ENCODE measurements around the gene CAMTA1.

- TF ChIP-seq BACH2 (CRISPR knock-in tag; IDR thresholded peaks at IDR 0.05; ENCODE audit: borderline replicate concordance) (no peak), ZFP30 (CRISPR knock-in tag; IDR thresholded peaks at IDR 0.05) (no peak), OSR1 (CRISPR knock-in tag; IDR thresholded peaks at IDR 0.05) (no peak), RARB (CRISPR knock-in tag; IDR thresholded peaks at IDR 0.05) (no peak), PPARA (CRISPR knock-in tag; IDR thresholded peaks at IDR 0.05; ENCODE audit: borderline replicate concordance) (no peak), CSDC2 (CRISPR knock-in tag; IDR thresholded peaks at IDR 0.05) (no peak), ISL1 (CRISPR knock-in tag; IDR thresholded peaks at IDR 0.05) (no peak), PATZ1 (CRISPR knock-in tag; IDR thresholded peaks at IDR 0.05; ENCODE audit: borderline replicate concordance) (no peak)
- TF ChIP-seq, protein P1, sequence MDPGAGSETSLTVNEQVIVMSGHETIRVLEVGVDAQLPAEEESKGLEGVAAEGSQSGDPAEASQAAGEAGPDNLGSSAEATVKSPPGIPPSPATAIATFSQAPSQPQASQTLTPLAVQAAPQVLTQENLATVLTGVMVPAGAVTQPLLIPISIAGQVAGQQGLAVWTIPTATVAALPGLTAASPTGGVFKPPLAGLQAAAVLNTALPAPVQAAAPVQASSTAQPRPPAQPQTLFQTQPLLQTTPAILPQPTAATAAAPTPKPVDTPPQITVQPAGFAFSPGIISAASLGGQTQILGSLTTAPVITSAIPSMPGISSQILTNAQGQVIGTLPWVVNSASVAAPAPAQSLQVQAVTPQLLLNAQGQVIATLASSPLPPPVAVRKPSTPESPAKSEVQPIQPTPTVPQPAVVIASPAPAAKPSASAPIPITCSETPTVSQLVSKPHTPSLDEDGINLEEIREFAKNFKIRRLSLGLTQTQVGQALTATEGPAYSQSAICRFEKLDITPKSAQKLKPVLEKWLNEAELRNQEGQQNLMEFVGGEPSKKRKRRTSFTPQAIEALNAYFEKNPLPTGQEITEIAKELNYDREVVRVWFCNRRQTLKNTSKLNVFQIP (CRISPR knock-in tag; IDR thresholded peaks at IDR 0.05; ENCODE audit: borderline replicate concordance, low read depth) = no peak
- TF ChIP-seq, protein P2, sequence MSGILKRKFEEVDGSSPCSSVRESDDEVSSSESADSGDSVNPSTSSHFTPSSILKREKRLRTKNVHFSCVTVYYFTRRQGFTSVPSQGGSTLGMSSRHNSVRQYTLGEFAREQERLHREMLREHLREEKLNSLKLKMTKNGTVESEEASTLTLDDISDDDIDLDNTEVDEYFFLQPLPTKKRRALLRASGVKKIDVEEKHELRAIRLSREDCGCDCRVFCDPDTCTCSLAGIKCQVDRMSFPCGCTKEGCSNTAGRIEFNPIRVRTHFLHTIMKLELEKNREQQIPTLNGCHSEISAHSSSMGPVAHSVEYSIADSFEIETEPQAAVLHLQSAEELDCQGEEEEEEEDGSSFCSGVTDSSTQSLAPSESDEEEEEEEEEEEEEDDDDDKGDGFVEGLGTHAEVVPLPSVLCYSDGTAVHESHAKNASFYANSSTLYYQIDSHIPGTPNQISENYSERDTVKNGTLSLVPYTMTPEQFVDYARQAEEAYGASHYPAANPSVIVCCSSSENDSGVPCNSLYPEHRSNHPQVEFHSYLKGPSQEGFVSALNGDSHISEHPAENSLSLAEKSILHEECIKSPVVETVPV (CRISPR knock-in tag; IDR thresholded peaks at IDR 0.05) = no peak
Measured at GRCh38 chr1:7642418-7642704, 857.1 kb downstream of the CAMTA1 start.
